GM19463 (cell line): ENCODE results near the gene MSMB.
"Not testable (repeated sequence)": the region's sequence is repeated elsewhere in the genome, so short reads cannot be mapped to it uniquely, and the experiment has no call there.

Experiments
- ATAC-seq: cut with Tn5 transposase; IDR thresholded peaks from one replicate; pipeline ENCODE4 v1.9.1; 2021; ENCODE audit warnings: mild to moderate bottlenecking, moderate library complexity; ENCODE audit not compliant: unreplicated experiment

Gene MSMB

GRCh38 chr10:46070749-46071148 lies 24.7 kb upstream of the MSMB start:
- ATAC-seq = no peak

- no peak for ATAC-seq
These were observed 23.8 kb upstream of the MSMB start for GRCh38 chr10:46069771-46070463.

GRCh38 chr10:46068905-46069304 lies 22.8 kb upstream of the MSMB start:
- no peak for ATAC-seq

GRCh38 chr10:46068117-46068516 lies 22.0 kb upstream of the MSMB start:
- ATAC-seq = no peak

GRCh38 chr10:46064269-46064817 lies 18.3 kb upstream of the MSMB start:
- no peak for ATAC-seq

GRCh38 chr10:46062723-46063428 lies 16.8 kb upstream of the MSMB start:
- ATAC-seq = no peak

- no peak for ATAC-seq
These were observed 14.6 kb upstream of the MSMB start for GRCh38 chr10:46060706-46061105.

- not testable (repeated sequence) for ATAC-seq
These were observed 11.9 kb upstream of the MSMB start for GRCh38 chr10:46057927-46058326.

GRCh38 chr10:46057038-46057437 lies 11.0 kb upstream of the MSMB start:
- ATAC-seq = no peak

- ATAC-seq = no peak
These were observed 9.7 kb upstream of the MSMB start for GRCh38 chr10:46055771-46056170.

- ATAC-seq = no peak
These were observed 7.7 kb upstream of the MSMB start for GRCh38 chr10:46053534-46054434.

- no peak for ATAC-seq
These were observed 6.8 kb upstream of the MSMB start for GRCh38 chr10:46052791-46053375.

GRCh38 chr10:46052057-46052790 lies 6.2 kb upstream of the MSMB start:
- ATAC-seq = no peak

- ATAC-seq = no peak
These were observed 5.0 kb upstream of the MSMB start for GRCh38 chr10:46050941-46051623.

- ATAC-seq = not testable (repeated sequence)
These were observed 3.4 kb upstream of the MSMB start for GRCh38 chr10:46049497-46049831.

GRCh38 chr10:46048152-46048551 lies 2.1 kb upstream of the MSMB start:
- no peak for ATAC-seq

GRCh38 chr10:46042527-46042926 lies 3.5 kb downstream of the MSMB start:
- ATAC-seq = no peak

GRCh38 chr10:46040004-46040403 lies 6.1 kb downstream of the MSMB start:
- no peak for ATAC-seq

- no peak for ATAC-seq
These were observed 8.8 kb downstream of the MSMB start for GRCh38 chr10:46037107-46037825.
